Measurements from ENCODE around the gene TET3. TPM values are rescaled to one million over a fixed set of nuclear protein-coding genes. Genes with fewer than 3 reads are reported as not detected.

The TET3 gene
- total and polyA plus RNA-seq, 9 of the 15 experiments (the other 6 are each of a cell fraction or from before 2014, with no cell fraction given): 0.35 to 16.3 (median 5.5) TPM

GRCh38 chr2:74002505-74003421 is 18.1 kb downstream of the TET3 start (continued):
- TF ChIP-seq ZBTB34 (CRISPR knock-in tag; IDR thresholded peaks at IDR 0.05) (no peak), USF2 (CRISPR knock-in tag; IDR thresholded peaks at IDR 0.05) (no peak), SRF (CRISPR knock-in tag; IDR thresholded peaks at IDR 0.05) (no peak), NFE2 (IDR thresholded peaks at IDR 0.05; ENCODE audit: low read depth) (no peak), ZHX1 (conservative IDR thresholded peaks at IDR 0.05; ENCODE audit: low read length) (no peak), TCF7 (IDR thresholded peaks at IDR 0.05; ENCODE audit: borderline replicate concordance) (no peak), PHTF2 (CRISPR knock-in tag; IDR thresholded peaks at IDR 0.05) (no peak), CBX5 (IDR thresholded peaks at IDR 0.05; ENCODE audit: borderline replicate concordance, low read depth) (no peak), ETS2 (tag; IDR thresholded peaks at IDR 0.05; ENCODE audit: borderline replicate concordance, poor library complexity, severe bottlenecking) (no peak), ZNF121 (CRISPR knock-in tag; conservative IDR thresholded peaks at IDR 0.05) (no peak), BHLHE40 (IDR thresholded peaks at IDR 0.05; ENCODE audit: low read length) (no peak), ZKSCAN1 (IDR thresholded peaks at IDR 0.05; ENCODE audit: low read depth, low read length) (no peak), CBFA2T2 (conservative IDR thresholded peaks at IDR 0.05) (no peak), CREB3 (tag; conservative IDR thresholded peaks at IDR 0.05; ENCODE audit: low read depth) (no peak), ZNF143 (CRISPR knock-in tag; IDR thresholded peaks at IDR 0.05) (no peak), PHF8 (IDR thresholded peaks at IDR 0.05; ENCODE audit: borderline replicate concordance, low read length) (peak; percentile 16; the same call in 1 of the 2 replicates), CTBP1 (IDR thresholded peaks at IDR 0.05; ENCODE audit: borderline replicate concordance) (peak; percentile 94)

Measured in K562 (cell line).